Right ventricle myocardium superior (tissue), 1 donor: ENCODE measurements around the gene MAGI2. TPM values are rescaled to one million over a fixed set of nuclear protein-coding genes. Genes with fewer than 3 reads are reported as not detected.

Experiments used
- ATAC-seq: fragments of 200-7000 bp; cut with Tn5 transposase; one replicate; pipeline ENCODE4 v1.9.1; 2020; ENCODE audit warnings: mild to moderate bottlenecking; ENCODE audit not compliant: poor library complexity
- DNase-seq: peaks from one replicate; pipeline ENCODE4 v3.0.0-alpha.2; 2020
- intact Hi-C: fragments of 100-400 bp; cut with DNase I; formaldehyde crosslinking; loops from one replicate; pipeline ENCODE4 v1.11.2; 2022
- total RNA-seq: library from RNA; stranded (reverse); fragmentation: NEBNext Ultra II Directional; extraction: Animal tissue kit (Norgen Biotek cat#: 25700); gene quantifications from one replicate; pipeline ENCODE4 v1.2.1, GENCODE V29; 2021
- donor health status: DM: no; HTN: yes; CAD: no; lungs with severe emphysema.

MAGI2 gene
- total RNA-seq, 1 donor from 2014 or later = 3.9 TPM

DNA sequence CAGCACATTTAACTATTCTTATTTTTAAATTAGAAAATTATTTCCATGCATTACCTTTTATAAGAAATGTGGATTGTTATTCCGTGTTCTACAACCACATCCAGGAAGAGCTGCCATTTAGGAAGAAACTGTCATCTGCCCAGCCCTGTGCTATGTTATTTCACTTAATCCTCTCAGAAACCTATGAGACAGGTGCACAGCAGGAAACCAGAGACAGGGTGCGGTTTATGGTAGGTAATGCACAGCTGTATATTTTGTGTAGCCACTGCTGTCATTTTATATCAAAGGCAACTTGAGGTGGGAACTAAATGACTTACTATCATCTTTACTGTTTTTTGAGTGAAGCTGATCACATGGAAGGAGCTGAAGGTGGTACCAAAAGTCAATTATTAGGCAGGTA is 232.3 kb downstream of the MAGI2 start:
- intact Hi-C loops = no loop called here
- no peak for ATAC-seq

DNA sequence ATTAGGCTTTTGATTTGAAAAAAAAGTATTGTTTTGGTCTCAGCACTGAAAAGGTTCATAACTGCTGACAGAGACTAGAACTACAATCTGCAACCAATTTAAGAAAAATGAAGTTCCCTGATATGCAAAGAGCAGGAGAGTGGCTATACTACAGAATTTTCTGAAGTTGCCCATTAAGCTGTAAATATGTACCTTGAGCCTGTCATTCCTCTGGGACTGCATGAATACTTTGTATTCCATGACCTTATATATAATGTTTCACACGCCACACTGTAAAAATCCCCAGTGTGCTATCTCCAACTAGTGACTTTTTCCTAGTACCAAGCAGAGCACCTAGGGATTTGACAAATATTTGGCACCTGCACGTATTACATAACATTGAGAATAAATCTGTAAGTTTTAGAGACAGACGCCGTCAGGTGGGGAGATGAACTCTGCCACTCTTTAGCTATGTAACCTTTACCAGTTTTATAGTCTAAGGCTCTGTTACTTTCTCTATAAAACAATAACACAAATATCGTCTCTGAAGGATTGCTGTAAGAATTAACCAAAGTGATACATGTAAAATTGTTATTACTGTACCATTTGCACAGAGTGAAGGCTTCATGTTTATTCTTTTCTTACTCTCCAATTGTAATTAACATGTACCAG is 235.4 kb downstream of the MAGI2 start:
- intact Hi-C loops = no loop called here
- ATAC-seq (no peak), DNase-seq (no peak)

More for the DNA sequence above, 232.3 kb downstream of the MAGI2 start:
- no peak for DNase-seq

DNA sequence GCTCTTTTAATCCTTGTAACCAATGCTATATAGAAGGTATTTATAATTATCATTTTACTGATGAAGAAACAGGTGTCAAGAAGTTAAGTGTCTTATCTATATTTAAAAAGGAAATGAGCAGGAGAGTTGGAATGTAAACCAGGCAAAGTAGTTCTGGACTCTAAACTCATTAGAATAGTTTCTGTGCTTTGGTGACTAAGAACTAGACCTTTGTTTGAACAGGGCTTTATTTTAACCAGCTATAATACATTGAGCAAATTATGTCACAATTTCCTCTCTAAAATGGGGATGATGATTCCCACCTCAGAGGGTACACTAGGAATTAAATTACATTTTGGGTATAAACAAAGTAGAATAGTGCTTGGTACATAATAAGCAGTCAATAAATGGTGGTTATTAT is 236.0 kb downstream of the MAGI2 start:
- ATAC-seq (no peak), DNase-seq (no peak)
- intact Hi-C loops = no loop called here

DNA sequence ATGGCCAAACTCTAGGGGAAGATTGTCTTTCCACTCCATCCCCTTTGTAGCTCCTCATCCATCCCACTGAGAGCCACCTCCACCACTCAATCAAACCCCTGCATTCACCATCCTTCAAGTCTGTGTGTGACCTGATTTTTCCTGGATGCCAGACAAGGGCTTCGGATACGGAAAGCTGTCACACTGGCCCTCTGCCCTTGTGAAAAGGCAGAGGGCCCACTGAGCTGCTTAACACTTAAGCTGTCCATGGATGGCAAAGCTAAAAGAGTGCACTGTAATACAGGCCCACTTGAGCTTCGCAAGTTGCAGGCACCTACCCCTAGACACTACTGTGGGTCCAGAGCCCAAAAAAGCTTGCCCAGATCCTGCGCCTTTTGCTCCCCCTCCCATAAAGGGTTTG is 237.2 kb downstream of the MAGI2 start:
- DNase-seq (no peak), ATAC-seq (no peak)
- intact Hi-C loops = no loop called here

DNA sequence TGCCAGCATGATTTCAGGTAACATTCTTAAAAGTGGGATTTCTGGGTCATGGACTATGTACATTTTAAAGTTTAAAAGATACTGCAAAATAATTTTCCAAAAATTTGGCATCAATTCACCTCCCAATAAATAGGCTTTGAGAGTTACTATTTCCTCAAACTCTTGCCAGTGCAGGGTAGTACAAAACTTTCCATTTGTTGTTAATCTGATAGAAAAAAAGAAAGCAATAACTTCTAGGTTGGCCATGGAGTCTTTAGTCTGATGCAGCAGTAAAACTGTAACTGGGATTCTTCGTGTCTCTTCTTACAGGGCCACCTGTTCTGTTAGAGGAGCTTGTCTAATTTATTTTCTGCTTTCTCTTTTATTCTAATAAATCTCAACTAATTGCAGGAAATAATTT is 241.1 kb downstream of the MAGI2 start:
- ATAC-seq (no peak), DNase-seq (no peak)
- intact Hi-C loops = no loop called here

DNA sequence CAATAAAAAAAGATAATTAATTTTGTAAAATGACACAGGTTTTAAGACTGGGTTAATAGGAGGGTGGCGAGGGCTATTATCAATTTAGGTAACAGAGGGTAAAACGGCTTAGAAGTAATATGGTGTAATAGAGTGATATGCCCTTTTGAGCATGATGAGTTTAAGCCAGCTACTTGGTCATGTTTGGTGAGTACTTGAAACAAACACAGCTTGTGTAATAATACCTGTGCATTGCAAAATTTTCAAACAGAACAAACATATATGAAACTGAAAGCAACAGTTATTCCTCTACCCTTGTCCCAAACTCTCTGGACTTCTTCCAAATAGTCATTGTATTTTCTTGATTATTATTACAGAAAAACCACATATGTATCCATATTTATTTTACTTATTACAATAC is 241.7 kb downstream of the MAGI2 start:
- intact Hi-C loops = no loop called here
- no peak for ATAC-seq

DNA sequence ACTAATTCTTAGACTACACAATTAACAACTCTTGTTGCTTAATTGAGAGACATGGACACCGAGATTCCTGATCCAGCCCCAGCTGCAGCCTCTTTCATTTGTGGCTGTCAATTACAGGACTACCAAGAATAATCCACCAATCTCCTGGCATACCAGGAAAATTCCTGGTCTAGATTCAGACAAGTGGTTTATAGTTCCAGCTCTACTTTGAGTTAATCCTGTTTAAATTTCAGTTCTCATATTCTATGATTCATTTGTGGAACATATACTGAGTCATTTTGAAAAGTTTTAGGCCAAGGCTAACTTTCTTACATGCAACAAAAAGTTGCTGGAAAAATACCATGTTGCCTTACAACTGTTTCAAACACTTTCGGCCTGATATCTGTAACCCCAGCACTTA is 253.5 kb downstream of the MAGI2 start:
- intact Hi-C loops = no loop called here
- ATAC-seq (no peak), DNase-seq (no peak)

More for the DNA sequence above, 241.7 kb downstream of the MAGI2 start:
- DNase-seq = no peak

DNA sequence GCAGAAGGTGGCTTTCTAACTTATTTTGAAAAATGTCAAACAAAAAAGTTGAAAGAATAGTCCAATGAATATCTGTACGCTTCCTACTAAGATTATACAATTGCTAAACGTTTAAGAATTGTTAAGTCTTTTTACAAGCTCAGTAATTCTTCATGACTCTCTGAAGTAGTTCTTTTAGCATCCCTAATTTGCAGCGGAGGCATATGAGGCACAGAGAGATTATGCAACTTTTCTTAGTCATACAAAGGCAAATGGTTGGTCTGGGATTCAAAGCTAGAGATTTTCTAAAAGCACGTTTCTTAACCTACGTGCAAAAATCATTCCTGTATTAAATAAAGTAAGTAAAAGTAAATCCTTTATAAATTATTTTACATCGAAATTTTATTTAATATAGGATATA is 254.2 kb downstream of the MAGI2 start:
- ATAC-seq = no peak
- intact Hi-C loops = no loop called here

DNA sequence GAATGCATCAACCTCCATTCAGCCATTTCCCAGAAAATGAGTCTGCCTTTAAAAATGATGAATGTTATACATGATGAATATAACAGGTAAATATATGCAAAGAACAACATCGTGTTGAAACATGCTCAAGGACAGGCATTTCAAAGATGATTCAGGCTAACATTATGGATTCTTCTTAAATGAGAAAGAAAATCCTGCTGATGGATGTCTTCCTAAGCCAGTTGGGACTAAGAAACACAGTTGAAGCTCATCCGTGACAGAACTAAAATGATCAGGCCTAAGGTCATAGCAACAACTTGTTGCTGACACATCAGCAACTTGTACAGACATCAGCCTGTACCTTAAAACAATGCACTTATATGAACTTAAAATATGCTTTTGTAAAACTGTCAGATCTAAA is 267.9 kb downstream of the MAGI2 start:
- intact Hi-C loops = no loop called here
- DNase-seq = no peak

More for the DNA sequence above, 254.2 kb downstream of the MAGI2 start:
- DNase-seq = no peak

DNA sequence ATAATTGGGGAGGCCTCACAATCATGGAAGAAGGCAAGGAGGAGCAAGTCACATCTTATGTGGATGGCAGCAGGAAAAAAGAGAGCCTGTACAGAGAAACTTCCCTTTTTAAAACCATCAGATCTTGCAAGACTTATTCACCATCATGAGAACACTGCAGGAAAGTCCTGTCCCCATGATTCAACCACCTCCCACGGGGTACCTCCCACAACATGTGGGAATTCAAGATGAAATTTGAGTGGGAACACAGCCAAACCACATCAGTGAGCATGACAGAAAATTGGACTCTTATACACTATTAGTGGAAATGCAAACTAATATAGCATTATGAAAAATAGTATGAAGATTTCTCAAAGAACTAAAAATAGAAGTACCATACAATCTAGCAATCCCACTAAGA is 271.2 kb downstream of the MAGI2 start:
- intact Hi-C loops = no loop called here
- ATAC-seq (no peak), DNase-seq (no peak)

More for the DNA sequence above, 267.9 kb downstream of the MAGI2 start:
- no peak for ATAC-seq

DNA sequence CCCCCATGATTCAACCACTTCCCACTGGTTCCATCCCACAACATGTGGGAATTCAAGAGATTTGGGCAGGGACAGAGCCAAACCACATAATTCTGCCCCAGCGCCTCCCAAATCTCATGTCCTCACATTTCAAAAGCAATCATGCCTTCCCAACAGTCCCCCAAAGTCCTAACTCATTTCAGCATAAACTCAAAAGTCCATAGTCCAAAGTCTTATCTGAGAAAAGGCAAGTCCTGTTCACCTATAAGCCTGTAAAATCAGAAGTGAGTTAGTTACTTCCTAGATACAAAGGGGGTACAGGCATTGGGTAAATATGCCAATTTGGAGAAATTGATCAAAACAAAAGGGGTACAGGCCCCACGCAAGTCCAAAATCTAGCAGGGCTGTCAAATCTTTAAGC is 272.9 kb downstream of the MAGI2 start:
- no peak for DNase-seq
- ATAC-seq = no peak
- intact Hi-C loops = no loop called here

DNA sequence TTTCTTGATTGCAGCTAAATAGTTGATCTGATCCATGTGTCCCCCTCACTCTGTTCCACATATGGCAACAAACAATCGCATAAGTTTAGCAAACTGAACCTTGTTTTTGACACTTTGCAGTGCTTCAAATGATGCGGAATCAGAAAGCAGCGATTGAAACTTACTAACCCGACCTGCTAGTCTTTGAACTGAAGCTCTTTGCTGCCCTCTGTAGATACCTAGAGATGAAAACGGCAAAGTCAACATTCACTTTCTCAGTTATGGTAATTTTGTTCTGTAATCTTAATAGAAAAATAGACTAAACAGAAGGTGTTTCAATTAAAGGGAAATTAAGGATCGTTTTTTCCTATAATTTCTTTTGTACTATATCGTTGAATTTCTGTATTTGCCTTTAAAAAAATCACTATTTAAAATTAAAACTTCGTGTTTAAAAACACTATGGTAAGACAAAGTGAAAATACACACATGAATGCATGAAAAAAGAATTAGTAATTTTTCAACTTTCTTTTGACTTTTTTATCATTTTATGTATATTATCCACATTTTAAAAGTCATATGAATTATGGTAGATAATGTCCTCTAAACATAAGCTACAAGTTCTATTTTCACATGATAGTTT is 276.5 kb downstream of the MAGI2 start:
- no peak for DNase-seq
- ATAC-seq = peak; percentile 83
- intact Hi-C loops = no loop called here

DNA sequence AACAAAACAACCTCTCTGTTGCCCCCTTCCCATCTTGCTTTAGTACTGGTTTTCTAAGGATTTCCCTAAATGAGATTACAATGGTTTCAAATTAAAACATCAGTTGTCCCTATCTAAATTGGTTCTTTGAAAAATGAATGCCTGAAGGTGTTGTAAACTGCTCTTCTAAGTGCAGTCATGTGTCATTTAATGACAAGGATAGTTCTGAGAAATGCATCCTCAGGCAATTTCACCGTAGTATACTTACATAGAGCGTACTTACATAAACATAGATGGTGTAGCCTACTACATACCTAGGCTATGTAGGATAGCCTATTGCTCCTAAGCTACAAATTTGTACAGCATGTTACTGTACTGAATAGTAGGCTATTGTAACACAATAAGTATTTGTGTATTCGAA is 278.1 kb downstream of the MAGI2 start:
- DNase-seq (no peak), ATAC-seq (no peak)
- intact Hi-C loops = no loop called here

DNA sequence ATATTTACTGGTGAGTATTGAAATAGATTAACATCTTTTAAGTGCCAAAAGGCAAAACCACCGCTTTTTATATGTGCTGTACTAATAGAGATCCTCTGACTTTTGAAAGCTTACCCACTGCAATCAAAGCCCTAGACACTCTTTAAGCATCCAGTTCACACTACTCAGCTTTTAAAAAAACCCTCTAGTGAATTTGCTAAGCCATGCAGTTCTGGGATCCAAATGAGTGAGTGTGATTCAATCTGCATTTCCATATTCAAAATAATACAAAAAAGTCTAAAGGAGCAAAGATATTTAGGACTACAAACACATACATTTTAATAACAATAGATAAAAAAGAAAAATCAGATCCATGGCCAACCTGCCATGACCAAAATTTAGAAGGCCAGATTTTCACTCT is 288.2 kb downstream of the MAGI2 start:
- intact Hi-C loops = no loop called here
- ATAC-seq = no peak
- DNase-seq = no peak

DNA sequence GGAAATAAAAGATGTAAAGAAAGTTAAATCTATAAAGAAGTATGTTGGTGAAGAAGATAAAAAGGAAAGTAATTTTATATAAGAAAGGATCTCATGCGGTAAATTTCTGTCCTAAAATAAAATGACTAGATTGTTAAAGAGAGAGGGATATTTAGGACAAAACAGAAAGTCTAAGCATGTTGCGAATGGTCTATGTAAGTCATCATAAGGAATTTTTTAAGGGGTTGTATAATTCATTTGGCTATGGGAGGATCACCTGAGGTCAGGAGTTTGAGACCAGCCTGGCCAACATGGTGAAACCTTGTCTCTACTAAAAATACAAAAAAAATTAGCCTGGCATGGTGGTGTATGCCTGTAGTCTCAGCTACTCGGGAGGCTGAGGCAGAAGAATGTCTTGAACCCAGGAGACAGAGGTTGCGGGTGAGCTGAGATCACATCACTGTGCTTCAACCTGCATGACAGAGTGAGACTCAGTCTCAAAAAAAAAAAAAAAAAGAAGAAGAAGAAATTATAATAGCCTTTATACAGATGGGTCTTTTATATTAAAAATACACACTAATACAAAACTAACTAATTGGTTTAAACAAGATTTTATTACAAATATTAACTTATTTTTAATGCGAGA is 294.3 kb downstream of the MAGI2 start:
- intact Hi-C loops = no loop called here
- ATAC-seq = no peak

DNA sequence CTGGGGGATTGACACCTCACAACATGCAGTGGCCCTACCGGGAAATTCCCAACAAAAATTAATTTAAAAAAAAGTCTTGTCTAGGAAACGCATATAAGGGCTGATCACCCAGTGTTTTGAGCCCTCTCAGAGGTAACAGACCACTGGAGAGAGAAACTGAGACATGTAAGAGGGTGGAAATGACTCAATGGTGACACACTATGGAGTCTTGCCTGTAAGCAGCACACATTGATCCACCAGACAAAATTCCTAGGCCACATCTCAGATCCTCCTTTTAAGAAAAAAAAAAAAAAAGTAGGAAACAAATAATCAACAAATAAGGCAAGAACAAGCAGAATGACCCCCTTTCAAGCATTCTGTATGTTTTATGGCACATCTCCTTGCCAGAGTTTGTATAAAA is 296.2 kb downstream of the MAGI2 start:
- intact Hi-C loops = no loop called here
- DNase-seq (no peak), ATAC-seq (no peak)

More for the DNA sequence above, 294.3 kb downstream of the MAGI2 start:
- DNase-seq = no peak

DNA sequence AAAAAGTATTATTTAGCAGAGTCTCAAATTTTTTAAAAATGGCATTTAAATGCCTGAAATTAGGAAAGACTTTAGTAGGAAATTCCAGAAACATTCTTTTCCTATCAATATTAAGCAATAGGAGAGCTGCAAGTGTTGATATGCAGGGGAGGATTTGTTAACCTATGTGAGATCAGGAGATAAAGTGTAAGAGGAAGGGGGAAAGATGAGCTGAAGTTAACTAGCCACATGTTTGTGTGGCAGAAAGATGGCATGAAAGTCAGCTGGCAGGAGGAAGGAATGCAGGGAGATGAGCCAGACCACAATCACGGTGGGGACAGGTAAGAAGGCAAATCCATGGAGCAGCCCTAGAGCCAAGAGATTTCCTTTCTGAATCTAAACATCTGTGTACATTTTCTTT is 303.6 kb downstream of the MAGI2 start:
- no peak for ATAC-seq
- DNase-seq = no peak
- intact Hi-C loops = no loop called here

DNA sequence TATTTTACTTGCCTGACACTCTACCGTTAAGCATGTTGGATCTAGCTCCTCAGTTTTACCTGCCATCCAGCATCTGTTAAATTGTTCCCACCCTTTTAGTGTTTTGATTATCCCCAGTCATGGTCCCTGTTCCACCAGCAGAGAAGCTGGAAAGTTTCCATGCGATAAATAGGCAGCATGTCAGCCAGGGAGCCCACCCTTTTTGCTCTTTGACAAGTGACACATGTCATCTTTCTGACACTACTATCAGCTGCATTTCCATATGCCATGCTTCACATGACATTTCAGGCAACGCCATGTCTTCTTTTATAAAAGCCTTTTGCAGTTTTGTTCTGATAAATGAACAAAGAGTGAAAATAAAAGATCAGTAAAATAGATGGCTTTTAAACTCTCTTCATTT is 310.8 kb downstream of the MAGI2 start:
- DNase-seq (no peak), ATAC-seq (no peak)
- intact Hi-C loops = no loop called here

DNA sequence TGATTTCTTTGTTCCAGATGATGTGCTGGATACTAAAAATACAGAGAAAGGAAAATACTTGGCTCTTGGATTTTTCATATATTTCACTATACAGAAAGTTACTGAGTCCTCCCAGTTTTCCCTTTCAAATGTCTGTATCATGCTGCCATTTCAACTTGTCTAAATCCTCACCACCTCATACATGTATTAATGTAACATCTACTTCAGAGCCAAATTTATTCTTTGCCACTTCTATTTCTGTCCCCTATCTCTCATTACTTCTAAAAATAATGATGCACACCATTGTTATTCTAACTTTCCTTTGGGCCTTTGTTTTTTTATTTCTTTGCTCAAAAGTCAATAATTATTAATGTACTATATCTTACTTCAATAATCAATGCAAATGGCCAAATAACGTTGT is 312.2 kb downstream of the MAGI2 start:
- peak; percentile 69 for ATAC-seq
- intact Hi-C loops = no loop called here
- DNase-seq = no peak

DNA sequence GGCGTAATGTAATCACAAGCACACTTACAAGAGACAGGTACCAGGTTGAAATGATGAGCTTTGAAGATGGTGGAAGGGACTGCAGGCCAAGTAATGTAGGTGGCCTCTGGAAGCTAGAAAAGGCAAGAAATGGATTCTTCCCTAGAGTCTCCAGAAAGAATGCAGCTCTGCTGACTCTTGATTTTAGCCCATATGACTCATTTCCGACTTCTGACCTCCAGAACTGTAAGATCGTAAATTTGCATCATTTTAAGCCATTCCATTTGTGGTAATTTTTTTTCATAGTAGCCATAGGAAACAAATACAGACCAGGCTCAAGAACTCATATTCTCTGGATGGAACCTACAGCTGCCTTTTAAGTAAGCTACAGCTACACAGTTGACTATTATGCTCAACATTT is 315.5 kb downstream of the MAGI2 start:
- intact Hi-C loops = no loop called here
- no peak for DNase-seq
- no peak for ATAC-seq
